Esophagus (tissue), 2 donors: Measurements from ENCODE around the gene CHRNA9. TPM values are rescaled to one million over a fixed set of nuclear protein-coding genes. Genes with fewer than 3 reads are reported as not detected.
"Not testable (repeated sequence)": the region's sequence is repeated elsewhere in the genome, so short reads cannot be mapped to it uniquely, and the experiment has no call there.

ENCODE experiments used
- H3K27ac ChIP-seq, 2 donors: one replicate each; pipeline ENCODE4 v1.5.1; 2013; ENCODE audit warnings: low read depth in 2 of 2, mild to moderate bottlenecking in 2 of 2, inconsistent platforms in 1 of 2, low read length in 1 of 2, moderate library complexity in 1 of 2
- H3K27me3 ChIP-seq, 2 donors: one replicate each; pipeline ENCODE4 v1.6.1; 2013; ENCODE audit warnings: low read length in 2 of 2, control low read depth in 1 of 2, mild to moderate bottlenecking in 1 of 2; ENCODE audit not compliant: insufficient read depth in 2 of 2, control insufficient read depth in 1 of 2
- H3K36me3 ChIP-seq, 2 donors: one replicate each; pipeline ENCODE4 v1.6.1; 2013; ENCODE audit warnings: low read length in 1 of 2; ENCODE audit not compliant: control insufficient read depth in 2 of 2, insufficient read depth in 2 of 2
- H3K4me1 ChIP-seq, 2 donors: one replicate each; pipeline ENCODE4 v1.6.1; 2013; ENCODE audit warnings: low read length in 1 of 2; ENCODE audit not compliant: control insufficient read depth in 2 of 2, insufficient read depth in 2 of 2
- H3K4me3 ChIP-seq, 2 donors: one replicate each; pipeline ENCODE4 v1.5.1; 2013; ENCODE audit warnings: low read length in 2 of 2, mild to moderate bottlenecking in 2 of 2, low read depth in 1 of 2, moderate library complexity in 1 of 2
- H3K9me3 ChIP-seq, 2 donors: one replicate each; pipeline ENCODE4 v1.6.1; 2013; ENCODE audit warnings: mild to moderate bottlenecking in 2 of 2, low read depth in 1 of 2, low read length in 1 of 2, moderate library complexity in 1 of 2; ENCODE audit not compliant: control insufficient read depth in 2 of 2, insufficient read depth in 1 of 2
- WGBS, 2 donors: extraction: QIAGEN DNeasy Blood & Tissue Kit; methylation state at CpG; one replicate each; pipeline ENCODE4 v1.1.7; 2013; 5-methylcytosine and 5-hydroxymethylcytosine counted together
- polyA plus RNA-seq, 2 donors: library from polyadenylated mRNA; stranded (reverse); fragments of 200-250 nt; gene quantifications; one replicate each; pipeline ENCODE4 v1.2.3, GENCODE V29; 2013
- donor health status: healthy with polysubstance abuse.
- donor health status: Bipolar disorder and iron deficiency.

The CHRNA9 gene, protein sequence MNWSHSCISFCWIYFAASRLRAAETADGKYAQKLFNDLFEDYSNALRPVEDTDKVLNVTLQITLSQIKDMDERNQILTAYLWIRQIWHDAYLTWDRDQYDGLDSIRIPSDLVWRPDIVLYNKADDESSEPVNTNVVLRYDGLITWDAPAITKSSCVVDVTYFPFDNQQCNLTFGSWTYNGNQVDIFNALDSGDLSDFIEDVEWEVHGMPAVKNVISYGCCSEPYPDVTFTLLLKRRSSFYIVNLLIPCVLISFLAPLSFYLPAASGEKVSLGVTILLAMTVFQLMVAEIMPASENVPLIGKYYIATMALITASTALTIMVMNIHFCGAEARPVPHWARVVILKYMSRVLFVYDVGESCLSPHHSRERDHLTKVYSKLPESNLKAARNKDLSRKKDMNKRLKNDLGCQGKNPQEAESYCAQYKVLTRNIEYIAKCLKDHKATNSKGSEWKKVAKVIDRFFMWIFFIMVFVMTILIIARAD
- polyA plus RNA-seq: not detected

DNA sequence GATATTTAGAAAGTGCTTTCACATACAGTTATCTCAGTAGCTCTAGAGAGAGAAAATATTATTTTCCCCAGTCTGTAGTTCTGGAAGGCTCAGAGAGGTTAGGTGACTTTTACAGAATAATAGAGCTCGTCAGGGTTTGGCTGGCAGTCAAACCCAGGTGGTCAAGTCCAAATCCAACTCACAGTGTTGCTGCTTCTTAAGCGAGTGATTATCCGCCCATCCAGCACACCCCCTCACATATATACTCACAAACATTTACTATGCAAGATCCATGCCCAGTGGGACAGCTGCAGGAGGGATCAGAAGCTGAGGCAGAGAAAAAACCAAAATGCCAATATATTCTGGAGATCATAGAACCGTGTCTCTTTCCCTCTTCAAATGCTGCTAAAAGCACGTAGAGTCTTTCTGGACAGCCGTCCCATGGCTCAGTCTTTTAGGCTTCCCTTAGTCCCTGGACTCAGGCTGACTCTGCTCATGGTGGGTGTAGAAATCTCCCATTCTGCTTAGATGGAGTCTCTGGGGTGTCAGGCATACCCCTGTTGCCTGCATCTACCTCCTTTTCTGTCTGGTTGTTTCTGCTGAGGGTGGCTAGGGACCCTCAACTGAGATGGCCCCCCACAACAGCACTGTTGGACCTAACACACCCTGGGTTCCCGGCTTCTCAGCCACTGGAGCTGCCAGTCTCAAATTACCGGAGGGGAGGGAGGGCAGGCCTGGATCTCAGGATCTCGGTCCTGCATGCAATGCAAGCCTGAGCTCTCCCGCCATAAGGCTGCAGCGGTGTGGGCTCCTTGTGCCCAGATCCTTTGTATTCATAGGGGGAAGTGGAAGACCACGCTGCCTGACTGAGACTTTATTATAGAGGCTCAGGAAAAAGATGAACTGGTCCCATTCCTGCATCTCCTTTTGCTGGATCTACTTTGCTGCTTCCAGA is at the start of gene CHRNA9:
TSS of gene CHRNA9 (plus strand) at position 743 of the 934 bp plus-strand sequence. CDS start at position 878, 135 bp downstream.
- H3K36me3 ChIP-seq: no peaks in the 10 kb centered on the region
- no peaks in the 10 kb centered on the region for H3K9me3 ChIP-seq
- H3K27ac ChIP-seq: no peak within 1 kb of the TSS
- WGBS, 2 donors: 75 to 78% methylated on average over 12 of the region's 12 CpGs
- no peaks in the 10 kb centered on the region for H3K4me1 ChIP-seq
- H3K4me3 ChIP-seq: no peak within 1 kb of the TSS
- H3K27me3 ChIP-seq: no peaks in the 10 kb centered on the region

- H3K36me3 ChIP-seq: no peaks in the 10 kb centered on the region
- H3K9me3 ChIP-seq: peaks cover 0 to 2% of the 10 kb centered on the region in 2 donors
- WGBS, 2 donors: 89 to 91% methylated on average over 5 of the region's 5 CpGs
- H3K4me3 ChIP-seq: no peak overlapping the region
- H3K4me1 ChIP-seq: peaks cover 0 to 6% of the 10 kb centered on the region in 2 donors
- H3K27me3 ChIP-seq: no peaks in the 10 kb centered on the region
- no peak overlapping the region for H3K27ac ChIP-seq
Observed at GRCh38 chr4:40285692-40286091, 49.4 kb upstream of the CHRNA9 start.

DNA sequence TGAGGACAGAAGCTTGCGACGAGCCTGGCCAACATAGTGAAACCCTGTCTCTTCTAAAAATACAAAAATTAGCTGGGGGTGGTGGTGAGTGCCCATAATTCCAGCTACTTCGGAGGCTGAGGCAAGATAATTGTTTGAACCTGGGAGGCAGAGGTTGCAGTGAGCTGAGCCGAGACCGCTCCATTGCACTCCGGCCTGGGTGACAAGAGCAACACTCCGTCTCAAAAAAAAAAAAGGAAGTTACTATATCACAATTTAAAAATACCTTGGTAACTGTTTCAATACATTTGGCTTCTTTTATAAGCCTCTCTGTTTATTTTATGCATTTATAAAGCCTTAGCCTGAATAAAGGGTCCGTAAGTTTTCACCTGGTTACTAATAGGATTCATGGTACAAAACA is 46.6 kb upstream of the CHRNA9 start:
- H3K27ac ChIP-seq: no peak overlapping the region
- peaks cover 0 to 2% of the 10 kb centered on the region in 2 donors for H3K9me3 ChIP-seq
- 87 to 91% methylated on average over 8 of the region's 8 CpGs for WGBS, 2 donors
- H3K27me3 ChIP-seq: no peaks in the 10 kb centered on the region
- H3K36me3 ChIP-seq: no peaks in the 10 kb centered on the region
- no peak overlapping the region for H3K4me3 ChIP-seq
- peaks cover 0 to under 1% of the 10 kb centered on the region in 2 donors for H3K4me1 ChIP-seq

GRCh38 chr4:40289366-40290188 is 45.6 kb upstream of the CHRNA9 start:
- H3K27ac ChIP-seq: no peak overlapping the region
- H3K27me3 ChIP-seq: no peaks in the 10 kb centered on the region
- H3K36me3 ChIP-seq: no peaks in the 10 kb centered on the region
- WGBS, 2 donors: 42 to 43% methylated on average over 7 of the region's 7 CpGs
- H3K9me3 ChIP-seq: peaks cover 0 to 2% of the 10 kb centered on the region in 2 donors
- no peak overlapping the region for H3K4me3 ChIP-seq
- H3K4me1 ChIP-seq: no peaks in the 10 kb centered on the region

DNA sequence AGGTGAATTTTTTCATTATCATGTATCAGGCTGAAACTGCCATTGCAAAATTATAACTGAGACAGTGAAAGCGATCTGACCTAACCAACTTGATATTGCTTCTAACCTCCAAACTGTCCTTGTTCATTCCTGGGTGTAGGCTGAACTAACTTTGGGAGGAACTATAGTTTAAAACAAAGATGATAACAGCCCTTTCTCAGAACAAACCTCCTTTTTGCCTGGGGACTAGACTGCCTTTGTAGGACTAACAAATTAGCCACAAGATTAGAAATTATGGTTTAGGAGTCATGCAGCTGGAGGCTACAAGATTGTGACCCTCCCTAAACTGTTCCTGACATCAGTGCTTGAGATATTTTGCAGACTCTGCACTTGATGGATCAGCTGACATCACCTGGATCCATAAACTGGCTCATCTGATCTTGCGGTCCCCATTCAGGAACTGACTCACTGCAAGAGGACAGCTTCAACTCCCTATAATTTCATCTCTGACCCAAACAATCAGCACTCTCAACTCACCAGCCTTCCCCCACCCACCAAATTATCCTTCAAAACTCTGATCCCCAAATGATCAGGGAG is 44.4 kb upstream of the CHRNA9 start:
- H3K4me3 ChIP-seq, H3K9me3 ChIP-seq, H3K27ac ChIP-seq, H3K36me3 ChIP-seq, H3K4me1 ChIP-seq, H3K27me3 ChIP-seq: not testable (repeated sequence)
- 78 to 85% methylated on average over 2 of the region's 2 CpGs for WGBS, 2 donors

DNA sequence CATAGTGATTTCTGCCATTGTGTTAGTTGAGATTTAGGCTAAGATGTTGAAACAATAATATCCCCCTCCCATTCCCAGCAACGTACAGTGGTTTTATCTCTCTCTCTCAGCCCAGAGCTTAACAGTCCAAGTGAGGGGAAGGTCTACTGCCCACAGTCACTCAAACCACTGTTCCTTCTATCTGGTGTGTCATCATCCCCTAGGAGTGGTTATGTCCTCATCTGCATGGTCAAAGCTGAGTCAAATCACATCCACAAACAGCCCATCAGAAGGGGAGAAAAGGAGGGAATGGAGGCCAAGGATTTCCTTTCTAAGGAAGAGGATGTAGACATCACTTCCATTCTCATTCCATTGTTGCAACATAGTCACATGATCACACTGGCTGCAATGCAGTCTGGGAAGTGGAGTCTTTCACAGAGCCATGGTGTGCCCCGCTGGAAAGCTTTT is 42.8 kb upstream of the CHRNA9 start:
- 87 to 94% methylated on average over 2 of the region's 2 CpGs for WGBS, 2 donors
- Histone ChIP-seq H3K9me3 (peaks cover 0 to 9% of the 10 kb centered on the region in 2 donors), H3K27ac (no peak overlapping the region), H3K27me3 (no peaks in the 10 kb centered on the region), H3K4me1 (no peaks in the 10 kb centered on the region), H3K36me3 (no peaks in the 10 kb centered on the region), H3K4me3 (no peak overlapping the region)

DNA sequence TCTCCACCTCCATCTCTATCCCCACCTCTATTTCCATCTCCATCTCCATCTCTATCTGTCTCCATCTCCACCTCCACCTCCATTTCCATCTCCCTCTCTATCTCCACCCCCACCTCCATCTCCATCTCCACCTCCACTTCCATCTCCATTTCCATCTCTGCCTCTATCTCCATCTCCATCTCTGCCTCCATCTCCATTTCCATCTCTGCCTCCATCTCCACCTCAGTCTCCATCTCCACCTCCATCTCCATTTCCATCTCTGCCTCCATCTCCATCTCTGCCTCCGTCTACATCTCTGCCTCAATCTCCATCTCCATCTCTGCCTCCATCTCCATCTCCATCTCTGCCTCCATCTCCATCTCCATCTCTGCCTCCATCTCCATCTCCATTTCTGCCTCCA is 40.8 kb upstream of the CHRNA9 start:
- Histone ChIP-seq H3K27me3 (no peaks in the 10 kb centered on the region), H3K27ac (no peak overlapping the region), H3K4me1 (no peaks in the 10 kb centered on the region), H3K9me3 (peaks cover 0 to 9% of the 10 kb centered on the region in 2 donors), H3K4me3 (no peak overlapping the region), H3K36me3 (no peaks in the 10 kb centered on the region)
- 93 to 95% methylated on average over 1 of the region's 1 CpG for WGBS, 2 donors

- H3K27ac ChIP-seq, H3K27me3 ChIP-seq, H3K4me3 ChIP-seq, H3K9me3 ChIP-seq, H3K4me1 ChIP-seq, H3K36me3 ChIP-seq: not testable (repeated sequence)
Observed at GRCh38 chr4:40295030-40295429, 40.1 kb upstream of the CHRNA9 start.

GRCh38 chr4:40295572-40295971 is 39.6 kb upstream of the CHRNA9 start:
- Histone ChIP-seq H3K9me3 (peaks cover 0 to 9% of the 10 kb centered on the region in 2 donors), H3K4me3 (no peak overlapping the region), H3K27me3 (no peaks in the 10 kb centered on the region), H3K27ac (no peak overlapping the region), H3K36me3 (no peaks in the 10 kb centered on the region), H3K4me1 (no peaks in the 10 kb centered on the region)
- 97% methylated on average over 4 of the region's 4 CpGs for WGBS, 2 donors
